ENCODE results near the gene MLEC. TPM values are rescaled to one million over a fixed set of nuclear protein-coding genes. Genes with fewer than 3 reads are reported as not detected.
A peak's percentile ranks its signal among the peaks of the same experiment; 100 is the strongest.

MLEC gene
- total and polyA plus RNA-seq, 2 of the 13 experiments (the other 11 are each of a cell fraction or from before 2014, with no cell fraction given) = 49.8 to 156 TPM

DNA sequence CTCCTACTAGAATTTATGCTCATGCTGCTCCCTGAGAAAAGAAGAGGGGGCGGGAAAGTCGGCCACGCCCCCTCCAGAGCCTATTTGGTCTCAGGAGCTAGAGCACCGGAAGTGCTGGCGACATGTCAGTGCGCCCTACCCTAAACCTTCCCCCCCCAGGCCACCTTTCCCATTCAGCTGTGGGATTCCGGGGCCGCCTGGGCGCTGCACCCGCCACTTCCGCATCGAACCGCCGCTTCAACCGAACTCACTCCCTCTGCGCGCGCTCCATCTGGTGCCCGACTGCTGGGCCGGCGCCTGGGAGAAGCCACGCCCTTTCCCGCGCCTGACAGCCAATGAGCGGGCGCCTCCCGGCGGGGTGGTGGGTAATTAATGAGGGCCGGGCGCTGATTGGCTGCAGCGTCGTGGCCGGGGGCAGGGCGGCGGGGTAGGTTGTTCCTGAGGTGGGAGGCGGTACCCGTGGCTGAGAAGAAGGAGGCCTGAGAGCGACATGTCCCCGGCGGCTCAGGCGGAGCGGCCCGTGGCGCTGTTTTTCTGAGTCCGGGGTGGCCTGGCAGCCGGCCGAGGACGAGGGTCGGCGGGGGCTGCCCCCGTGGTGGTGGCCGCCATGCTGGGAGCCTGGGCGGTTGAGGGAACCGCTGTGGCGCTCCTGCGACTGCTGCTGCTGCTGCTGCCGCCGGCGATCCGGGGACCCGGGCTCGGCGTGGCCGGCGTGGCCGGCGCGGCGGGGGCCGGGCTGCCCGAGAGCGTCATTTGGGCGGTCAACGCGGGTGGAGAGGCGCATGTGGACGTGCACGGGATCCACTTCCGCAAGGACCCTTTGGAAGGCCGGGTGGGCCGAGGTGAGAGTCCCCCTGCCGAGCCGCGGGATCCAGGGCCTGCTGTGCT lies at the start of gene MLEC (continued):
- TF ChIP-seq ZNF563 (CRISPR knock-in tag; IDR thresholded peaks at IDR 0.05) (no peak; the same call in 1 of the 2 replicates), SAP130 (CRISPR knock-in tag; IDR thresholded peaks at IDR 0.05; ENCODE audit: low read depth) (peak; percentile 92), ZNF251 (CRISPR knock-in tag; IDR thresholded peaks at IDR 0.05) (no peak), ZNF607 (CRISPR knock-in tag; IDR thresholded peaks at IDR 0.05; ENCODE audit: borderline replicate concordance) (peak; percentile 69; the same call in 1 of the 2 replicates), ISL2 (CRISPR knock-in tag; IDR thresholded peaks at IDR 0.05) (peak; percentile 58), TRAFD1 (CRISPR knock-in tag; IDR thresholded peaks at IDR 0.05; ENCODE audit: borderline replicate concordance) (no peak), MED1 (CRISPR knock-in tag; IDR thresholded peaks at IDR 0.05) (peak; percentile 72), ZNF274 (CRISPR knock-in tag; IDR thresholded peaks at IDR 0.05) (peak; percentile 49; the same call in 1 of the 2 replicates), DMTF1 (CRISPR knock-in tag; IDR thresholded peaks at IDR 0.05) (no peak), RELA (CRISPR knock-in tag; IDR thresholded peaks at IDR 0.05) (no peak), ZNF3 (CRISPR knock-in tag; IDR thresholded peaks at IDR 0.05) (0 out of 2 replicates have a peak, but pooled peaks have one; percentile 64), ZNF382 (CRISPR knock-in tag; IDR thresholded peaks at IDR 0.05; ENCODE audit: borderline replicate concordance) (no peak), ZNF772 (CRISPR knock-in tag; IDR thresholded peaks at IDR 0.05) (peak; percentile 51; the same call in 1 of the 2 replicates), LCORL (IDR thresholded peaks at IDR 0.05) (no peak), LCORL (CRISPR knock-in tag; IDR thresholded peaks at IDR 0.05) (peak; percentile 72), GATAD2A (CRISPR knock-in tag; IDR thresholded peaks at IDR 0.05) (0 out of 2 replicates have a peak, but pooled peaks have one; percentile 34), DNMT3B (CRISPR knock-in tag; conservative IDR thresholded peaks at IDR 0.05) (no peak)
- TF ChIP-seq, protein P1, sequence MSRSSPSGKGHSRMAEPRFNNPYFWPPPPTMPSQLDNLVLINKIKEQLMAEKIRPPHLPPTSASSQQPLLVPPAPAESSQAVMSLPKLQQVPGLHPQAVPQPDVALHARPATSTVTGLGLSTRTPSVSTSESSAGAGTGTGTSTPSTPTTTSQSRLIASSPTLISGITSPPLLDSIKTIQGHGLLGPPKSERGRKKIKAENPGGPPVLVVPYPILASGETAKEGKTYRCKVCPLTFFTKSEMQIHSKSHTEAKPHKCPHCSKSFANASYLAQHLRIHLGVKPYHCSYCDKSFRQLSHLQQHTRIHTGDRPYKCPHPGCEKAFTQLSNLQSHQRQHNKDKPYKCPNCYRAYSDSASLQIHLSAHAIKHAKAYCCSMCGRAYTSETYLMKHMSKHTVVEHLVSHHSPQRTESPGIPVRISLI (CRISPR knock-in tag; IDR thresholded peaks at IDR 0.05; ENCODE audit: borderline replicate concordance) = no peak
- TF ChIP-seq, protein P2, sequence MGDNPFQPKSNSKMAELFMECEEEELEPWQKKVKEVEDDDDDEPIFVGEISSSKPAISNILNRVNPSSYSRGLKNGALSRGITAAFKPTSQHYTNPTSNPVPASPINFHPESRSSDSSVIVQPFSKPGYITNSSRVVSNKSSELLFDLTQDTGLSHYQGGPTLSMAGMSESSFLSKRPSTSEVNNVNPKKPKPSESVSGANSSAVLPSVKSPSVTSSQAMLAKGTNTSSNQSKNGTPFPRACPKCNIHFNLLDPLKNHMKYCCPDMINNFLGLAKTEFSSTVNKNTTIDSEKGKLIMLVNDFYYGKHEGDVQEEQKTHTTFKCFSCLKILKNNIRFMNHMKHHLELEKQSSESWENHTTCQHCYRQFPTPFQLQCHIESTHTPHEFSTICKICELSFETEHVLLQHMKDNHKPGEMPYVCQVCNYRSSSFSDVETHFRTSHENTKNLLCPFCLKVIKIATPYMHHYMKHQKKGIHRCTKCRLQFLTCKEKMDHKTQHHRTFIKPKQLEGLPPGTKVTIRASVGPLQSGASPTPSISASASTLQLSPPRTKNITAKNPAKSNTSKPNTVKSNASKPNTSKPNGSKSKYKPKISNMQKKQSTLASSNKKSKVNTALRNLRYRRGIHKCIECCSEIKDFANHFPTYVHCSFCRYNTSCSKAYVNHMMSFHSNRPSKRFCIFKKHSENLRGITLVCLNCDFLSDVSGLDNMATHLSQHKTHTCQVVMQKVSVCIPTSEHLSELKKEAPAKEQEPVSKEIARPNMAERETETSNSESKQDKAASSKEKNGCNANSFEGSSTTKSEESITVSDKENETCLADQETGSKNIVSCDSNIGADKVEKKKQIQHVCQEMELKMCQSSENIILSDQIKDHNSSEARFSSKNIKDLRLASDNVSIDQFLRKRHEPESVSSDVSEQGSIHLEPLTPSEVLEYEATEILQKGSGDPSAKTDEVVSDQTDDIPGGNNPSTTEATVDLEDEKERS (CRISPR knock-in tag; IDR thresholded peaks at IDR 0.05) = peak; percentile 37; the same call in 1 of the 2 replicates
